Mucosa of rectum (tissue), 2 donors: ENCODE data around the gene PSD4.

Experiments
- H3K27ac ChIP-seq, 2 donors: one replicate each; pipeline ENCODE4 v1.7.0; 2013; ENCODE audit warnings: inconsistent platforms in 2 of 2, low read depth in 2 of 2, low read length in 2 of 2
- H3K27me3 ChIP-seq, 2 donors: one replicate each; pipeline ENCODE4 v1.7.0; 2013; ENCODE audit warnings: low read length in 2 of 2; ENCODE audit not compliant: control insufficient read depth in 2 of 2, insufficient read depth in 2 of 2
- H3K36me3 ChIP-seq, 2 donors: one replicate each; pipeline ENCODE4 v1.7.0; 2013; ENCODE audit warnings: low read length in 2 of 2; ENCODE audit not compliant: control insufficient read depth in 2 of 2, insufficient read depth in 2 of 2
- H3K4me1 ChIP-seq, 2 donors: one replicate each; pipeline ENCODE4 v1.7.0; 2013; ENCODE audit warnings: low read length in 2 of 2, mild to moderate bottlenecking in 1 of 2; ENCODE audit not compliant: control insufficient read depth in 2 of 2, insufficient read depth in 2 of 2
- H3K4me3 ChIP-seq, 2 donors: one replicate each; pipeline ENCODE4 v1.7.0; 2013; ENCODE audit warnings: low read length in 2 of 2
- H3K9ac ChIP-seq, 2 donors: one replicate each; pipeline ENCODE4 v1.7.0; 2013; ENCODE audit warnings: low read length in 2 of 2, low read depth in 1 of 2, mild to moderate bottlenecking in 1 of 2
- H3K9me3 ChIP-seq, 2 donors: one replicate each; pipeline ENCODE4 v1.7.0; 2013; ENCODE audit warnings: low read length in 2 of 2; ENCODE audit not compliant: control insufficient read depth in 2 of 2
- donor health status: healthy.
- donor health status: Normal muscosa, but diverticular disease.

The PSD4 gene

DNA sequence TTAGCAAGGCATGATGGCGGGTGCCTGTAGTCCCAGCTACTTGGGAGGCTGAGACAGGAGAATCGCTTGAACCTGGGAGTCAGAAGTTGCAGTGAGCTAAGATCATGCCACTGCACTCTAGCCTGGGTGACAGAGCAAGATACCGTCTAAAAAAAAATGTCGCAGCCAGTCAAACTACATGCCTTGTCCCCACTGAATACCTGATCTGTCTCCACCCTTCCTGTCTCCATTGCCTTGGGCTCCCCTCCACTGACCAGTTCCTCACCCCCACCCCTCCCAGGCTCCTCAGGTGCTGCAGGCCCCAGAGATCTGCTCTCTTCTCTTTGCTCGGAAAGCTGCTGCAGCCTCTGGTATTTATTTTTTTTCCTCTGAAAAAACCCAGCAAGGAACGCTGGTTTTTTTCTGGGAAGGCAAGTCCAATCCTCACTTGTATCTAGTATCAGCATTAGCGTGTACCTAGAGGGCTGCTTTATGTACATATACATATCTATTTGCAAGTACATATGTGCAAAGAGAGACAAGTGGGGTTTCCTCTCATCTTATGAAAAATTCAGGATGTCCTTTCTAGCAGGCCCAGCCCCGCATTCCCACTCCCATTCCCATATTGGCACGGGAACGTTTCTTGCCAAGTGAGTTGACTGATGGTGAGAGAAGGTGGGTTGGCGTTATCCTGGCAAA lies 4.4 kb downstream of the PSD4 start:
- H3K9ac ChIP-seq = no peak overlapping the region
- H3K4me1 ChIP-seq = peaks cover 15 to 19% of the 10 kb centered on the region in 2 donors
- H3K27me3 ChIP-seq = no peaks in the 10 kb centered on the region
- H3K36me3 ChIP-seq = peaks cover 5 to 10% of the 10 kb centered on the region in 2 donors
- no peaks in the 10 kb centered on the region for H3K9me3 ChIP-seq
- H3K4me3 ChIP-seq = no peak overlapping the region
- no peak overlapping the region for H3K27ac ChIP-seq

DNA sequence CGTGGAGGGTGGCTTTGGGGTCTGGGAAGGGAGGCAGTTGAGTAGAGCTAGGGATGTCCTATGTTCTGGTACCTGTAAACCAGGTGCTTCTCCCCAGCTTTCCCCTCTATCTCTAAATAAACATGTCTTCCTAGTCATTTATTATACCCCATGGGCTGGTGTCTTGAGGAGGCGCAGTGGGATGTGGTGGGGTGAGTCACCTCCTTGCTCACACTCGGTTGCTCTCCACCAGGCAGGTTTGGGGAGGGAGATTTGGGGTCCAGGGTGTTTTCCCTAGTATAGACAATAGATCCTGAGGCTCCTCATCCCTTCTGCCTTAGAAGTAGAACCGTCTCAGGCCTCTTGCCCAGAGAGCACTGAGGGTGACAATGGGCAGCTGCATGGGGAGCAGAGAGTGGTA lies 5.1 kb downstream of the PSD4 start:
- Histone ChIP-seq H3K4me1 (peaks cover 15 to 21% of the 10 kb centered on the region in 2 donors), H3K9me3 (no peaks in the 10 kb centered on the region), H3K4me3 (no peak overlapping the region), H3K9ac (no peak overlapping the region), H3K27me3 (no peaks in the 10 kb centered on the region), H3K27ac (no peak overlapping the region), H3K36me3 (peaks cover 5 to 17% of the 10 kb centered on the region in 2 donors)

DNA sequence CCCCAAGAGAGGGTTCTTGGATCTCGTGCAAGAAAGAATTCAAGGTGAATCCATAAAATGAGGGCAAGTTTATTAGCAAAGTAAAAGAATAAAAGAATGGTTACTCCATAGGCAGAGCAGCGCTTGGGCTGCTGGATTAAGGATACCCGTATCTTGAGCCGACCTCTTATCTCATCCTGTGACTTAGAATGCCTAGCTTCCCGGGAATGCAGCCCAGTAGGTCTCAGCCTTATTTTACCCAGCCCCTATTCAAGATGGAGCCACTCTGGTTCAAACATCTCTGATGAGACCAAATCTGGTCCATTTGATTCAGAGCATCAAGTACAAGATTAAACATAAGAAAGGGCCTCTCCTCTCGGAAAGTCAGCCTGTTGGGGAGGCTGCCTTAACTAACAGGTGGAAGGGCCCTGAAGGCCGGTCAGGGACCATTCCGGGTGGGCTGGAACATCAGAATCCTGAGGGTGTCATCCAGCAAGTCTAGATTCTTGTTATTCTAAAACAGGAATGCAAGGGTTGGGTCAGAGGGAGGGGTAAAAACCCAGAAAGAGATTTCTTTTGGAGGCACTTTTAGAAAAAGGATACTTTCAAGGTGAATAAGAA lies 5.8 kb downstream of the PSD4 start:
- Histone ChIP-seq H3K4me3 (no peak overlapping the region), H3K9ac (no peak overlapping the region), H3K27ac (no peak overlapping the region), H3K4me1 (peaks cover 15 to 21% of the 10 kb centered on the region in 2 donors), H3K9me3 (no peaks in the 10 kb centered on the region), H3K27me3 (no peaks in the 10 kb centered on the region), H3K36me3 (peaks cover 5 to 17% of the 10 kb centered on the region in 2 donors)

DNA sequence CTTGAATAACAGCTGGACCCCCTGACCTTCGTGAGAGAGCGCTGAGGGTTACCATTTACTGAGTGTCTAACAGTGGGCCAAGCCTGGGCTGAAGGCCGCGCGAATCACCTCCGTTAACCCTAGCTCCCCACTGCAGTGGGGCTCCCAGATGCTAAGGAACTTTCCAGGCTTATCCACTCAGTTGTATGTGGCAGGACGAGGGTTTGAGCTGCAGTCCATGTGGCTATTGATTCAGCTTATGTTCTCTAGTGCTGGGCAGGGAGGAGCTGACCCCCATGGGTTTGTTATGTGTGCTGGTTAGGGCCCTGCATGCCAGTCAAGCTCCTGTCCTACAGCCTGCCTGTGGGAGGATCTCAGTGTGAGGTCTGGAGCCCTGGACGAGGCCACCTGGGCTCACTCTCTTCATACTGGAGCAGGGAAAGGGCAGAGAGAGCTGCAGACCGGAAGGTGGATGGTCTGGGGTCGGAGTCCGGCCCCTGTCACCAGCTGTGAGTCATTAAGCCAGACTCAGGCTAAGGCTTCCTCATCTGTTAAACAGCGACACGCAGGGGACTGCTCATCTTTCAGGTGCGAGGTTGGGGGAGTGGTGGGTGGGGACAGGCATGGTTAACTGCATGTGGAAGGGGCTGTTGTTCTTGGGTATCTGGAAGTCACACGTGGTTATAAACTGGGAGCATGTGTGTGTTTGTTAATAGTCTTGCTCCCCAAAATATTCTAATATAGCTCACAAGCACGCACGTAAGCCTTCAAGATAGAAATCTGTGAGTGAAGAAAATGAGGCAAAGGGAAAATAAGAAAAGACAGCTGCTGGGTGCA lies 6.6 kb downstream of the PSD4 start:
- H3K4me3 ChIP-seq = no peak overlapping the region
- H3K4me1 ChIP-seq = peaks cover 15 to 21% of the 10 kb centered on the region in 2 donors
- H3K9ac ChIP-seq = no peak overlapping the region
- H3K27ac ChIP-seq = no peak overlapping the region
- H3K9me3 ChIP-seq = no peaks in the 10 kb centered on the region
- peaks cover 5 to 20% of the 10 kb centered on the region in 2 donors for H3K36me3 ChIP-seq
- no peaks in the 10 kb centered on the region for H3K27me3 ChIP-seq

DNA sequence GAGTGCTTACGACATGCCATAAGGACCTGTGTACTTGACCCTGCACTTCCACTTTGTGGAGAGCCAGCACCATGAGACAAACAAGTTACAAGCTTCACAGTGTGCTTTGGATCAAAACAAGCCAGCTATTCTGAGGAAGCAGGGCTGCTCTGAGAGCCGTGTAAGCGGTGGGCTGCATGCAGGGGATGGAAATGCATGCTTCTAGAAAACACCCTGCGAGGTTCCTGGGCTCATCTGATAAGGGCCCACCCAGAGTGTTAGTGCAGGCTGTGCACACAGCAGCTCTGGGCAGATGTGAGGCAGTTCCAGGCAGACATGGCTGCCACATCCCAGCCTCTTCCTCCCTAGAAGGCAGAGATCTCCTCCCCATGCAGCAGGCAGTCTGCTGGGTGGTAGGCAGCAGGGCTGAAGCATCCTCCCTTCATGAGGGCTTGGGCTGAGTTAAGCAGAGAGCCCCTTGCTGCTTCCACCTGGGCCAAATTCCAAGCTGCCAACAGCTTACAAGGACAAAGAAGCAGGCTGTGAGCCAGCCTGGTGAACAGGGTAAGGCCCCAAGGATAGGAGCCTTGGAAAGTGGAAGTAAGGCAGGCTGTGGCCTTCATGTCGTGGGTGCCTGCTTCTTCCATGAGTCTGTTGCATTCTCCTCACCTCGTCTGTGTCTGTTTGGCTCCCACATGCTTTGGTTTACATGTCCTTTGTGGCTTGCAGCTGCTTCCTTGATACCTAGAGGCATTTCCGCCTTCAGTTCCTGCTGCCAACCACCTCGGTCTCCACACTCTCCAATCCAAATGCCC lies 7.7 kb downstream of the PSD4 start:
- Histone ChIP-seq H3K36me3 (peaks cover 5 to 25% of the 10 kb centered on the region in 2 donors), H3K4me1 (peaks cover 13 to 26% of the 10 kb centered on the region in 2 donors), H3K9ac (no peak overlapping the region), H3K27ac (no peak overlapping the region), H3K9me3 (no peaks in the 10 kb centered on the region), H3K4me3 (no peak overlapping the region), H3K27me3 (no peaks in the 10 kb centered on the region)

DNA sequence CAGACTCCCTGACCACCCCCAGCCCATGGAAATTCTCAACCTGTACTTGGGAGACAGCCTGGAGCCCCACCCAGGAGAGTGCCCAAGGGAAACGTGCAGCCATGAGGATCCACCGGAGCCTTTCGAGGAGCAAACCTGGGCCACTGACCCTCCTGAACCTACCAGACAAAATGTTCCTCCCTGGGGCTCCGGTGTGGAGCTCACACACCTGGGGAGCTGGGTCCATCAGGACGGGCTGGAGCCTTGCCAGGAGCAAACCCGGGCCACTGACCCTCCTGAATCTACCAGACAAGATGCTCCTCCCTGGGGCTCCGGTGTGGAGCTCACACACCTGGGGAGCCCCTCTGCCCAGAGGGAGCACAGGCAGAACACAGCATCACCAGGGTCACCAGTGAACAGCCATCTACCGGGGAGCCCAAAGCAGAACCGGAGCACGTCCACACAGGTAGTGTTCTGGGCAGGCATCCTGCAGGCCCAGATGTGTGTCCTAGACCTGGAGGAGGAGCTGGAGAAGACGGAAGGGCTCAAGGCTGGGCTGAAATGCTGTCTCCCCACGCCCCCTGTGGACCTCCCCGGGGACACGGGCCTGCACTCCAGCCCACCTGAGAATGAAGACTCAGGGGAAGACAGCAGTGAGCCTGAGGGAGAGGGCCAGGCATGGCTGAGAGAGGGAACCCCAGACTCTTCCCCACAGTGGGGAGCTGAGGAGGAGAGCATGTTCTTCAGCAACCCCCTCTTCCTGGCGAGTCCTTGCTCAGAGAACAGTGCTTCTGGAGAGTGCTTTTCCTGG lies 8.9 kb downstream of the PSD4 start:
- H3K9me3 ChIP-seq = no peaks in the 10 kb centered on the region
- peaks cover 5 to 31% of the 10 kb centered on the region in 2 donors for H3K36me3 ChIP-seq
- no peaks in the 10 kb centered on the region for H3K27me3 ChIP-seq
- H3K27ac ChIP-seq = no peak overlapping the region
- H3K4me1 ChIP-seq = peaks cover 8 to 26% of the 10 kb centered on the region in 2 donors
- H3K4me3 ChIP-seq = no peak overlapping the region
- H3K9ac ChIP-seq = no peak overlapping the region

DNA sequence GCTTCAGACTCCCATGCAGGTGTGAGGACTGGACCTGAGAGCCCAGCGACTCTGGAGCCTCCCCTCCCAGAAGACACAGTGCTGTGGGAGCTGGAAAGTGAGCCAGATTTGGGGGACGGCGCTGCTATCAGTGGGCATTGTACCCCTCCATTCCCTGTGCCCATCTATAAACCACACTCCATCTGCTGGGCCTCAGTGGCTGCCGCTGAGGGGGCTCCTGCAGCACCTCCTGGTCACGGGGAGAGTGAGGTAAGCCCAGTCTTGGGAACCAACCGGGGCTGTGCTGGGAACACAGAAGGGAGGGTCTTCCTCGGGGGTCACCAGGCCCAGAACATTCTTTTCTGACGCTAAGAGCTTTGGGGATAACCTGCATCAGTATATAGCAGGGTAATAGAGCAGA lies 9.5 kb downstream of the PSD4 start:
- Histone ChIP-seq H3K36me3 (peaks cover 5 to 33% of the 10 kb centered on the region in 2 donors), H3K27me3 (no peaks in the 10 kb centered on the region), H3K9me3 (no peaks in the 10 kb centered on the region), H3K9ac (no peak overlapping the region), H3K4me1 (peaks cover 8 to 26% of the 10 kb centered on the region in 2 donors), H3K27ac (no peak overlapping the region), H3K4me3 (no peak overlapping the region)

DNA sequence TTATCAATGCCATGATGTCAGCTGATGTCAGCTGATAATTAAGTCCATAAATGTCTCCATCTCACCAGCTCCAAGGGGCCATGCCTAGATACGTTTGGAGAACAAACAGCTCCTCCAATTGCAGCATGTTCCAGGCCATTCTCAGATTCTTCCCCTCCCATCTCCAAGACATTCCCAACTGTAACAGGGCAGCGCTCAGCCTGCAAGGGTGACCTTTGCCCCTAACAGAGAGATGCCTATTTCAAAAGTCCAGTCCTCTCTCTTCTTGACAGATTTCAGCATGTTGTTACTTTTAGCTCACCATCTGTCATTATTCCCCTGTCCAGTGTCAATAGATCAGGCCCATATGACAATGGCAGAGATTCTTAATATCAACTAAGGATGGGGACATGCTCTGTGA lies 9.9 kb downstream of the PSD4 start:
- Histone ChIP-seq H3K27me3 (no peaks in the 10 kb centered on the region), H3K27ac (no peak overlapping the region), H3K36me3 (peaks cover 5 to 32% of the 10 kb centered on the region in 2 donors), H3K9ac (no peak overlapping the region), H3K4me1 (peaks cover 6 to 26% of the 10 kb centered on the region in 2 donors), H3K4me3 (no peak overlapping the region), H3K9me3 (no peaks in the 10 kb centered on the region)

DNA sequence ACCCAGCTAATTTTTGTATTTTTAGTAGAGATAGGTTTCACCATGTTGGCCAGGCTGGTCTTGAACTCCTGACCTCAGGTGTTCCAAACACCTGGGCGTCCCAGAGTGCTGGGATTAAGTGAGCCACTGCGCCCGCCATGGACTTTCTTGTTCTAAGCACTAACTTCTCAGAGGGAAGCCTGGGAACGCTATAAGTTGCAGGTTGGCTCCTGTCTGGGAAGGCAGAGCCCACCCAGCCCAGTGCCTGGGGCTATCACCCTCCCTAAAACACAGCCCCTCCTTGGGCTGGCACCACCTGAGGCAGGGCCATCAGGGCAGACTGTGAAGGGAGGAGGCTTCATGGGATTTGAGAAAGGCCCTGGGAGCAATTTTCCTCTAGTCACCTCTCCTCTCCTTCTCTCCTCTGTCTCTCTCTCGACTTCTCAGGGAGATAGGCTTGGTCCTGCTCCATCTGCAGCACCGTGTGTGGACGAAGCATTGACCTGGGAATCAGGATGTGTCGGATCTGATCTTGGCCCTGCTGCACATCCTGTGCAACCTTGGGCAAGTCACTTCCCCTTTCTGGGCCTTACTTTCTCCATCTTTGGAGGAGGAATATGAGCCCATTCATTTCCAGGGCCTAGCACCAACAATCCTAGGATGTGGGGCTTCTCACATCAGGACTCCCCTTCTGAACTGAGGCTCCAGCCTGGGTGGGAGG lies 10.9 kb downstream of the PSD4 start:
- H3K9ac ChIP-seq = no peak overlapping the region
- no peaks in the 10 kb centered on the region for H3K9me3 ChIP-seq
- H3K4me1 ChIP-seq = peaks cover 6 to 26% of the 10 kb centered on the region in 2 donors
- H3K27me3 ChIP-seq = no peaks in the 10 kb centered on the region
- no peak overlapping the region for H3K4me3 ChIP-seq
- no peak overlapping the region for H3K27ac ChIP-seq
- peaks cover 5 to 33% of the 10 kb centered on the region in 2 donors for H3K36me3 ChIP-seq
